NT2/D1 (cell line): ENCODE results near the gene SYT8.

ENCODE experiments used
- SUZ12 ChIP-seq: IDR thresholded peaks from 2 replicates; pipeline ENCODE4 v1.6.1; 2011; ENCODE audit not compliant: insufficient read length, insufficient read depth; ENCODE audit errors: extremely low read depth
- YY1 ChIP-seq: IDR thresholded peaks from 2 replicates; pipeline ENCODE4 v1.6.1; 2011; ENCODE audit not compliant: insufficient read length, insufficient read depth
- ZNF274 ChIP-seq: IDR thresholded peaks from 2 replicates; pipeline ENCODE4 v1.6.1; 2011; ENCODE audit warnings: mild to moderate bottlenecking, low read depth, low read length

- no peak for TF ChIP-seq SUZ12
- no peak for TF ChIP-seq YY1
- no peak for TF ChIP-seq ZNF274
Measured at GRCh38 chr11:1868056-1868635, 33.4 kb downstream of the SYT8 start.
